A673 (cell line): ENCODE data around the gene KRTAP9-9. TPM values are rescaled to one million over a fixed set of nuclear protein-coding genes. Genes with fewer than 3 reads are reported as not detected.
"Not testable (repeated sequence)": the region's sequence is repeated elsewhere in the genome, so short reads cannot be mapped to it uniquely, and the experiment has no call there.

Experiments
- BruUV-seq: library from RNA; stranded (reverse); fragments of 400-500 nt; replicated peaks from 2 replicates; lab custom pipeline; 2021; lab: Mats Ljungman, UMichigan
- CTCF ChIA-PET: fragments of 300-600 bp; sonication (Branson Sonifier 250); formaldehyde crosslinking; loops from one replicate; lab custom pipeline; 2022; ENCODE audit warnings: antibody characterized with exemption; lab: Charles Lee
- POLR2A ChIA-PET: fragments of 300-600 bp; sonication (Branson Sonifier 250); formaldehyde crosslinking; loops from one replicate; lab custom pipeline; 2022; ENCODE audit warnings: antibody characterized with exemption; ENCODE audit not compliant: low non-redundant PET; lab: Charles Lee
- DNase-seq: peaks from one replicate; pipeline ENCODE4 v3.0.0-alpha.2; 2015; ENCODE audit warnings: low spot score
- H3K27ac ChIP-seq: fragments of 200-600 bp; sonication (generic); 2 replicates; pipeline ENCODE4 v1.5.1; 2016; ENCODE audit warnings: mixed run types, low read depth, mild to moderate bottlenecking, mixed read lengths, antibody characterized with exemption, low read length; ENCODE audit not compliant: poor library complexity, severe bottlenecking
- H3K27me3 ChIP-seq: fragments of 200-600 bp; sonication (generic); replicated peaks from 2 replicates; pipeline ENCODE4 v1.6.1; 2017; ENCODE audit warnings: mixed run types, low read depth, mild to moderate bottlenecking, mixed read lengths, antibody characterized with exemption, low read length; ENCODE audit not compliant: insufficient read depth, poor library complexity
- H3K36me3 ChIP-seq: fragments of 200-600 bp; sonication (generic); 2 replicates; pipeline ENCODE4 v1.6.1; 2016; ENCODE audit warnings: mixed run types, mild to moderate bottlenecking, mixed read lengths, antibody characterized with exemption, low read length; ENCODE audit not compliant: insufficient read depth, poor library complexity, severe bottlenecking
- H3K4me1 ChIP-seq: fragments of 200-600 bp; sonication (generic); 2 replicates; pipeline ENCODE4 v1.6.1; 2017; ENCODE audit warnings: mixed run types, mild to moderate bottlenecking, mixed read lengths, antibody characterized with exemption, low read length; ENCODE audit not compliant: insufficient read depth, poor library complexity, severe bottlenecking
- H3K4me3 ChIP-seq: fragments of 200-600 bp; sonication (generic); 2 replicates; pipeline ENCODE4 v1.5.1; 2016; ENCODE audit warnings: low read depth, mixed run types, mild to moderate bottlenecking, mixed read lengths, low read length; ENCODE audit not compliant: poor library complexity, severe bottlenecking
- H3K9me3 ChIP-seq: fragments of 200-600 bp; sonication (generic); 2 replicates; pipeline ENCODE4 v1.6.1; 2016; ENCODE audit warnings: mixed run types, low read depth, mild to moderate bottlenecking, mixed read lengths, antibody characterized with exemption, low read length; ENCODE audit not compliant: poor library complexity, severe bottlenecking
- CTCF ChIP-seq: fragments of 300-800, 200-600 bp; sonication (generic); conservative IDR thresholded peaks from 2 replicates; pipeline ENCODE4 v1.5.1; 2017; ENCODE audit warnings: low read depth, mild to moderate bottlenecking, antibody characterized with exemption, low read length, moderate library complexity, mixed read lengths
- EZH2 ChIP-seq: fragments of 200-600 bp; sonication (generic); IDR thresholded peaks from 2 replicates; pipeline ENCODE4 v1.6.1; 2017; ENCODE audit warnings: borderline replicate concordance, low read depth, mild to moderate bottlenecking, mixed read lengths, antibody characterized with exemption, low read length; ENCODE audit not compliant: poor library complexity, severe bottlenecking
- intact Hi-C: fragments of 100-400 bp; cut with micrococcal nuclease; formaldehyde crosslinking; loops from one replicate; pipeline ENCODE4 v1.10.0; 2022; ENCODE audit not compliant: unreplicated experiment
- total RNA-seq: library from RNA; stranded (reverse); gene quantifications from 2 replicates; pipeline ENCODE4 v1.2.3, GENCODE V29; 2021

KRTAP9-9 gene
- total RNA-seq, 1 experiment from 2014 or later: not detected

- Histone ChIP-seq H3K9me3 (no peaks in the 10 kb centered on the region), H3K4me1 (no peaks in the 10 kb centered on the region), H3K36me3 (no peaks in the 10 kb centered on the region), H3K27me3 (no peaks in the 10 kb centered on the region), H3K4me3 (no peak overlapping the region), H3K27ac (no peak overlapping the region)
- no peak for DNase-seq
- no TSS peak for BruUV-seq
- POLR2A ChIA-PET: no interaction called here
- CTCF ChIA-PET: no interaction called here
- intact Hi-C loops: no loop called here
- TF ChIP-seq EZH2 (no peak), CTCF (no peak)
Measured at GRCh38 chr17:41215681-41216080, 39.5 kb upstream of the KRTAP9-9 start.

GRCh38 chr17:41223821-41224220 is 31.4 kb upstream of the KRTAP9-9 start:
- DNase-seq: peak; percentile 7
- CTCF ChIA-PET: no interaction called here

GRCh38 chr17:41226051-41226450 is 29.1 kb upstream of the KRTAP9-9 start:
- CTCF ChIA-PET: no interaction called here
- H3K36me3 ChIP-seq: no peaks in the 10 kb centered on the region

More at GRCh38 chr17:41223821-41224220, 31.4 kb upstream of the KRTAP9-9 start:
- Histone ChIP-seq H3K4me3 (no peak overlapping the region), H3K36me3 (no peaks in the 10 kb centered on the region), H3K4me1 (peaks cover 6% of the 10 kb centered on the region), H3K27ac (no peak overlapping the region), H3K9me3 (no peaks in the 10 kb centered on the region), H3K27me3 (no peaks in the 10 kb centered on the region)
- TF ChIP-seq EZH2: no peak
- POLR2A ChIA-PET: no interaction called here
- intact Hi-C loops: no loop called here
- BruUV-seq: no TSS peak

GRCh38 chr17:41226598-41227095 is 28.5 kb upstream of the KRTAP9-9 start, which contains the start of gene KRTAP9-2:
KRTAP9-2 (plus strand) TSS chr17:41226648; CDS start chr17:41226655, 7 bp downstream.
- POLR2A ChIA-PET, DNase-seq, H3K4me3 ChIP-seq, CTCF ChIA-PET, H3K27ac ChIP-seq, H3K27me3 ChIP-seq, H3K4me1 ChIP-seq, H3K9me3 ChIP-seq, intact Hi-C loops, H3K36me3 ChIP-seq, BruUV-seq: not testable (repeated sequence)

More at GRCh38 chr17:41226051-41226450, 29.1 kb upstream of the KRTAP9-9 start:
- BruUV-seq: no TSS peak
- DNase-seq: no peak
- H3K27me3 ChIP-seq: no peaks in the 10 kb centered on the region
- no peak overlapping the region for H3K4me3 ChIP-seq
- POLR2A ChIA-PET: no interaction called here
- H3K9me3 ChIP-seq: no peaks in the 10 kb centered on the region
- intact Hi-C loops: no loop called here
- TF ChIP-seq CTCF (no peak), EZH2 (no peak)
- peaks cover 6% of the 10 kb centered on the region for H3K4me1 ChIP-seq
- no peak overlapping the region for H3K27ac ChIP-seq
